Neural cell (in vitro differentiated cells): Measurements from ENCODE around the gene ANXA6.

ENCODE experiments used
- POLR2AphosphoS5 ChIP-seq: IDR thresholded peaks from 2 replicates; pipeline ENCODE4 v1.6.1; 2012
- SMC3 ChIP-seq: fragments of 450-650 bp; conservative IDR thresholded peaks from 2 replicates; pipeline ENCODE4 v1.6.1; 2014; ENCODE audit warnings: antibody characterized with exemption, mild to moderate bottlenecking, moderate library complexity; ENCODE audit not compliant: poor library complexity
- TF ChIP-seq, protein P1 (sequence below): fragments of 450-650 bp; IDR thresholded peaks from 2 replicates; pipeline ENCODE4 v1.5.1; 2014; ENCODE audit warnings: antibody characterized with exemption, mild to moderate bottlenecking, moderate library complexity; ENCODE audit not compliant: poor library complexity, severe bottlenecking

DNA sequence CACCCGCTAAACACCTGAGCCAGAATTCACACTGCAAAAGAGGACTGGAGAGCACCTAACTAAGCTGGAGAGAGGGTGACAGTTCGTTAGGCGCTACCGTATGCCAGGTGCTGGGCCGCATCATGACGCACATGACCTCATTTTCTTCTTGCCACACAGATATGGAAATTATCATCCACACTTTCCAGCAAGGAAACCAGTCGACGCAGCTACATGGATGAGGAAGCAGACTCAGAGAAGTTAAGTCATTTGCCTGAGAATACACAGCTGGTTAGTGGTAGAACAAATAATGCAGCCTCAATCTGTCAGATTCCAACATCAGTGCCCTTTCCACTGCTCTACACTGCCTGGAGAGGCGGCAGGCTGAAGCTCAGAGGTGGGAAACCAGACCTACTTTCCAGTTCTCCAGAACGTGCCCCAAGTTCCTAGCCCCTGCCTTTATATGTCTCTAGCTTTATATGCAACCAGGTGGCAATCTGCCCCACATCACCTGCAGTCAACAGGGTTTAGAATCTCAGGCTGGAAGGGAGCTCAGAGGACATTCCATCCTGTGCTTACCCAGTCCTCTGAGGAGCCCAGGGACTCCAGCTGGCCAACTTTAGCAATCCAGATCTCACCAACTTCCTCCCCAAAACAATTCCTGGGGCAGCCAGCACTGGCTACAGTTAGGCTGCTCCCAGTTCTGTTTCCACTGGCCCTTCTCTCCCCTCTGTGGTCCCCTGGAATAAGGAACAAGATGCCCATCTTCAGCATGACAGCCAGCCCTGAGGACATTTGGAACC lies 85.5 kb downstream of the ANXA6 start:
- no peak for TF ChIP-seq SMC3
- no peak for TF ChIP-seq POLR2AphosphoS5
- TF ChIP-seq, protein P1, sequence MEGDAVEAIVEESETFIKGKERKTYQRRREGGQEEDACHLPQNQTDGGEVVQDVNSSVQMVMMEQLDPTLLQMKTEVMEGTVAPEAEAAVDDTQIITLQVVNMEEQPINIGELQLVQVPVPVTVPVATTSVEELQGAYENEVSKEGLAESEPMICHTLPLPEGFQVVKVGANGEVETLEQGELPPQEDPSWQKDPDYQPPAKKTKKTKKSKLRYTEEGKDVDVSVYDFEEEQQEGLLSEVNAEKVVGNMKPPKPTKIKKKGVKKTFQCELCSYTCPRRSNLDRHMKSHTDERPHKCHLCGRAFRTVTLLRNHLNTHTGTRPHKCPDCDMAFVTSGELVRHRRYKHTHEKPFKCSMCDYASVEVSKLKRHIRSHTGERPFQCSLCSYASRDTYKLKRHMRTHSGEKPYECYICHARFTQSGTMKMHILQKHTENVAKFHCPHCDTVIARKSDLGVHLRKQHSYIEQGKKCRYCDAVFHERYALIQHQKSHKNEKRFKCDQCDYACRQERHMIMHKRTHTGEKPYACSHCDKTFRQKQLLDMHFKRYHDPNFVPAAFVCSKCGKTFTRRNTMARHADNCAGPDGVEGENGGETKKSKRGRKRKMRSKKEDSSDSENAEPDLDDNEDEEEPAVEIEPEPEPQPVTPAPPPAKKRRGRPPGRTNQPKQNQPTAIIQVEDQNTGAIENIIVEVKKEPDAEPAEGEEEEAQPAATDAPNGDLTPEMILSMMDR = no peak
